SKM-1 treated with dmso at 0.1 percent for 144 hours (cell line): ENCODE data around the gene GSTT2.

Experiments
- DNase-seq: peaks from one replicate; lab custom pipeline; 2025; ENCODE audit not compliant: unreplicated experiment; lab: John Stamatoyannopoulos, UW

Gene GSTT2

GRCh38 chr22:24008381-24009226 lies 28.7 kb downstream of the GSTT2 start:
- DNase-seq: no peak

GRCh38 chr22:24009227-24010017 lies 29.5 kb downstream of the GSTT2 start:
- DNase-seq: no peak

- no peak for DNase-seq
Measured at GRCh38 chr22:24010018-24010391, 30.1 kb downstream of the GSTT2 start.

- DNase-seq: no peak
Measured at GRCh38 chr22:24011735-24012068, 31.8 kb downstream of the GSTT2 start.

- no peak for DNase-seq
Measured at GRCh38 chr22:24016156-24016555, 36.2 kb downstream of the GSTT2 start.

- no peak for DNase-seq
Measured at GRCh38 chr22:24021304-24021703, 41.4 kb downstream of the GSTT2 start.

GRCh38 chr22:24023204-24023789 lies 43.4 kb downstream of the GSTT2 start:
- no peak for DNase-seq

- no peak for DNase-seq
Measured at GRCh38 chr22:24024354-24024753, 44.4 kb downstream of the GSTT2 start.

GRCh38 chr22:24025475-24025874 lies 45.5 kb downstream of the GSTT2 start:
- no peak for DNase-seq

GRCh38 chr22:24026056-24026455 lies 46.1 kb downstream of the GSTT2 start:
- no peak for DNase-seq

- DNase-seq: no peak
Measured at GRCh38 chr22:24026733-24027132, 46.8 kb downstream of the GSTT2 start.

- DNase-seq: no peak
Measured at GRCh38 chr22:24027389-24027975, 47.5 kb downstream of the GSTT2 start.

GRCh38 chr22:24027991-24028390 lies 48.1 kb downstream of the GSTT2 start:
- DNase-seq: no peak

GRCh38 chr22:24028533-24028932 lies 48.6 kb downstream of the GSTT2 start:
- no peak for DNase-seq

GRCh38 chr22:24029304-24029703 lies 49.4 kb downstream of the GSTT2 start:
- no peak for DNase-seq

- no peak for DNase-seq
Measured at GRCh38 chr22:24030186-24030702, 50.3 kb downstream of the GSTT2 start.
